HL-60/S4 (cell line): Measurements from ENCODE around the gene SDC4.
"Not testable (repeated sequence)": the region's sequence is repeated elsewhere in the genome, so short reads cannot be mapped to it uniquely, and the experiment has no call there.

ENCODE experiments used
- in situ Hi-C: fragments of 300-500 bp; cut with MboI; formaldehyde crosslinking; loops from 2 replicates; pipeline ENCODE4 v1.14.3; 2022; ENCODE audit warnings: low sequenced_read_pairs

The SDC4 gene

DNA sequence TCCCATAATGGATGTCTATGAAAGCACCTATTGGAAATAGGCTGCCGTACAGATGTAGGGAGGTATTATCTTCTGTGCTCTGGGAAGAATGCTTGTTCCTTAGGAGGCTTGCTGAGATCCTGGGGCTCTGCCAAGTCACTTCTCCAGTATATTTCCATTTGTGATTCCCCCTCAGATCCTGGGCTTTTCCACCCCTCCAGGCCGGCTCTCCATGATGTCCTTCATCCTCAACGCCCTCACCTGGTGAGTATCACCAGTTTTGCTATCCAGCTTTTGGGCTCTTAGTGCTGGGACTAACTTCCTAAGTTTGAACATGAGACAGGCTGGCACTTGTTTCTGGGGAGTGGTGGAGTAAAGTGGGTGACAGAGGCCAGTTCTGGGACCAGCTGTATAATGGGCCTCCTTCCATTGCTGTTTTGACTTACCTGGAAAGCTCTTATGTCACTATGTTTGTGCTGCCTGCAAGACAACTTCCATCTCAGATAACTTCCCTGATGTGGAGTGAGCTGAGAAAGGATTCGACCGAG lies 17.3 kb upstream of the SDC4 start:
- in situ Hi-C loops: no loop called here

DNA sequence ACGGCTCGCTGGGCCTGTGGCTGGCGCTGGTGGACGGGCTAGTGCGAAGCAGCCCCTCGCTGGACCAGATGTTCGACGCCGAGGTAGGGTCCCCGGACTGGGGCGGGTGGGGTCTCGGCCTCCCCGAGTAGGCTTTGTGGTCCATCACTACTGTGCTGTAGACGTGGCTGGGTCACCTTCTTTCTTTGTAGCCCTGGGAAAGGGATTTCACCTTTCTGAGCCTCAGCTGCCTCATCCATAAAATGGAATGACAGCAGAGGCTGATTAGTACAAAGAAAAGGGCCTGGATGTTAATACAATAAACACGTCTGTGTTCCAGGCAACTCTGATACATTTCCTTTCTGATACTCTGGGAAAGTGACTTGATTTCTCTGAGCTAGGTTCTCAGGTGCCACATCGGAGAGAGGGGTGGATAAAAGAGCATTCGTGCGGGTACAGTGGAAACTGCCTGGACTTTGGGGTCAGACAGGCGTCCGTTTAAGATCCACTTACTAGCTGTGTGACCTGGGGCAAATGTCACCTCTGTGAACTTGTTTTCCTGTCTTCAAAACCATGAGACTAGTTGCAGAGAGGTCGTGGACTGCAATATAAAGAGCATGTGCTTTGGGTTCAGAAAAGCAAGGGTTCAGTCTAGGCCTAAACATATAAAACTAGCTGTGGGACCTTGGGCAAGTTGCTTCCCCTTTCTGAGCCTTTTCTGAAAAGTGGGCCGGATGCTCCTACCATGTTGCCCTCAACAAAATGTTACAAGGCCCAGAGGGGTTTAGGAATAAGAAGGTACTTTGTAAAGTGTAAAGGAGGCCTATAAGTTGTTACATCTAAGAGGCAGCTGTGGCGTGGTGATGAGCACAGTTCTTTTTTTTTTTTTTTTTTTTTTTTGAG lies 15.6 kb upstream of the SDC4 start:
- in situ Hi-C loops: loop anchor here (5.0 kb wide), 1 partner anchor 73 kb away; no protein-coding TSS in a partner anchor

DNA sequence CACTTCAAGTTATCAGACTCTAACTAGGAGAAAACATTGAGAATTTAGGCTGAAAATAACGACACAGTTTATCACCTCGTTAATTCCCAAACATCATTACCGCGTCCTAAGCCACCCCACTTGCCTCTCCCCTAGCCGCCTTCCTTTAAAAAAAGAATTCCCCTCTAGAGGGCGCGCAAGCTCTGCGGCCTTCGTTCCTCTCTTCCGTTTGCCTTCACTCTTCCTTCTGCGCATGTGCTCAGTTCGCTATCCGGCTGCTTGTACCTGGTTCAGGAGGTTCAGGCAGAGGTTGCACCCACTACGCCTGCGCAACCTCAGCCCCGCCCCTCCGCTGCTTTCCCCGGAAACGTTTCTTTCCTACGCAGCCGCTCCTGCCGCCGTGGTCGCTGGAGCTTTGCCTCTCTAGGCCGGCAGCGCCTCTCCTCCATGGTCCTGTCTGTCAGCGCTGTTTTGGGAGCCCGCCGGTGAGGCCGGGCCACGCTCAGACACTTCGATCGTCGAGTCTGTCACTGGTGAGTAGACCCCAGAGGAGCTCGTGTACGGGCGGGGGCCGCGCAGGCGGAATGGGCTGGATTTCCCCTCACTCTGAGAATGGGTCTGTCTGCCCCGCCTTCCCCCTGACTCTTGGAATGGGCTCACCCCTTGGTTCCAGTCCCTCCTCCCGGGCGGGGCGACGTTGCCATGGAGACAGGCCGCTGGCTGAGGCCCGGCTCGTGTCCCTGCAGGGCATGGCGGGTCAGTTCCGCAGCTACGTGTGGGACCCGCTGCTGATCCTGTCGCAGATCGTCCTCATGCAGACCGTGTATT lies 14.8 kb upstream of the SDC4 start, which contains the start of gene SYS1:
TSS of gene SYS1 (plus strand) at position 353 of the 807 bp plus-strand sequence. CDS start at position 729, 376 bp downstream.
- in situ Hi-C loops: loop anchor here (5.0 kb wide), 1 partner anchor 74 kb away; no protein-coding TSS in a partner anchor

DNA sequence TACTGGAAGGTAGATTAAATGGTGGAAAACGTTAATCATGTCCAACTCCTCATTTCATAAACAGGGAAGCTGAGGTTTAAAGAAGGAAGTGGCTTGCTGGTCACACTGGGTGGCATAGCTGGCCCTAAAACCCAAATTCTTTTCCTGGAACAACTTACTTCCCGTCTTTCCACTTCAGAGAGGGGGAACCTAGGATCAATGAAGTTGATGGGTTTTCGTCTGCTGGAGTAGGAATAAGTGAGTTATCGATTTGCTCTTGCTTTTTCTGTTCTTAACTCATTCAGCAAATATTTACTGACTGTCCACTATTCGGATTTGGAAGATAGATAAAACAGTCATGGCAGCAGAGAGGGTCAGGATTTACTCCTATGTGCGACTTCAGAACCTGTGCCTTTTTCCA lies 13.6 kb upstream of the SDC4 start:
- in situ Hi-C loops: loop anchor here (5.0 kb wide), 1 partner anchor 76 kb away; no protein-coding TSS in a partner anchor

DNA sequence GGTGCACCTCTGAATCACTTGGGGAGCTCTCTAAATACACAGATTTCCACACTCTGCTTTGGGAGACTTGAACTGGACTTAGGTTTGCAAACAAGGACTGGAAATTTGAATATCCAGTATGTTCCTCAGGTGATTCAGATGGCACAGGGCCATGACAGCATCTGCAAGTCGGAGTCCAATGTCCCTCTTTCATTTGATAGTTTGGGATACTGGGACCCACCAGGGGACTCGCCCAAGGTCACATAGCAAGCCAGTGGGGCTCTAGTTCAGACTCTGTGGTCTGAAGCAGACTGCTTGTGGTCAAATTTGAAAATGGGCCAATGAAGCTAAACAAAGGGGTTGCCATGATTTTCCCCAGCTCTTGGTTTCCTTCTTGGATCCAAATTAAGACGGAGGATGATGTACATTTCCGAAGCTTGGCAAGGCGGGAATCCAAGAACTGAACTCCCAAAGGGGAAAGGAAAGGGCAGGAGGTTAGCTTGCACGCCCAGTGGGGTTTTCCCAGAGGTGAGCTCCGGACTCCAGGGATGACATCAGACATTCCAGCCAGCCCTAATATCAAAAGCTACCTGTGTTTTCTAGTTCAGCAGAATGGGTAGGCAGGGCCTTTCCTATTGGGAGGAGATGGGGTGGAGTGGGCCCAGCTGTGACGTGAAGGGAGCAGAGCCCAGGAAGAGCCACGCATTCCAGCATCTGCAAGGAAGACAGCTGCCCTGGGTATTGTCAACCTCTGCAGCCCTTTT lies 11.4 kb upstream of the SDC4 start:
- in situ Hi-C loops: loop anchor here (5.0 kb wide), 1 partner anchor 78 kb away; no protein-coding TSS in a partner anchor

DNA sequence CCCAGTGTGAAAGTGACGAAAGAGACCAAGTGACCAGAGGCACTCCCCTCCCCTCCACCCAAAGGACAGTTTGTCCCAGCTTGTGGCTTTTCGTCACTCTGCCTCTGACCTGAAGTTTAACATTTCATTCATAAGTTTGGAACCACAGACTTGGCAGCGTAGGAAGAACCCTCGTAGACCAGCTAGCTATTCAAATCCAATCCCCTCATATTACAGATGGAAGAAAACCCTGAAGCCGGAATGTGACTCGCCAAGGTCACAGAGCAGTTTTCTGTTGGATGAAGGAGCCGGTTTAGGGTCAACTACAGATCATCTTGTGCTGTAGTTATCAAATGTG lies 10.8 kb upstream of the SDC4 start:
- in situ Hi-C loops: no loop called here

- in situ Hi-C loops: no loop called here
Measured at GRCh38 chr20:45358282-45359068, 10.3 kb upstream of the SDC4 start.

DNA sequence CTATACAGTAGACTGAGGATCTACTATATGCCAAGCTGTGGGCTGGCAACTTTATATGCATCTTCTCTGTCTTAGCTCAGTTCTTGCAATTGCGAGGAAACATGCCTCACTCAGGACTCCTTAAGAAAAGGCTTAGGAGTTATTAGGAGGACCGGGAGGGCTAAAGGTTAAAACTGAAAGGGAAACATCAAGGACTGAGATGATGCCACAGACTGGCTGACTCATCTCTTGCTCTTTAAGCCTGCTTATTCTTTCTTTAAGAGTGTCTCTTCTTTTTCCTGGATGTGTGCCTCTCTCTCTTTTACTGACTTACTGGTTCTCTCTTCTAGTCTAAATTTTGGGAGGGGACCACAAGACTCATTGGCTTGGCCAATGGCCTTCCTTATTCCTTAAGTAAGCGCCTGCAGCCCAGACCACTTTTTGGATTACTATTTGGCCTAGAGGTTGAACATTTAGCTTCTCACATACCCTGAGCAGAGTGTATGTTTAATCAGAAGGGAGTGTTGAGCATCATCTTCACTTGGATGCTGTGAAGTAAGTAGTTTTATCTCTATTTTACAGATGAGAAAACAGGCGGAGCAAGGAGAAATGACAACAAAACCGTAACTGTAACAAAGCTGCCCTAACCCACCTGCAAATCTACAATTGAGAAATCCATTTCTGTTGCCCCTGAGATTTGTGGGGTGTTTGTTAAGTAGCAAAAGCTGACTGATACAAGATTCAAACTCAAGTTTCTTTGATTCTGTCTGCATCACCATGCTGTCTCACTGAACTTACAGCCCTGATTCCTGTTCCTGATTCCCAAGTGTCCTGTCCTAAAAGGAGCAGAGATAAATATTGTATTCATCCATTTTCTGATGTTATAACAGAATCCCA lies 7.2 kb upstream of the SDC4 start:
- in situ Hi-C loops: no loop called here

DNA sequence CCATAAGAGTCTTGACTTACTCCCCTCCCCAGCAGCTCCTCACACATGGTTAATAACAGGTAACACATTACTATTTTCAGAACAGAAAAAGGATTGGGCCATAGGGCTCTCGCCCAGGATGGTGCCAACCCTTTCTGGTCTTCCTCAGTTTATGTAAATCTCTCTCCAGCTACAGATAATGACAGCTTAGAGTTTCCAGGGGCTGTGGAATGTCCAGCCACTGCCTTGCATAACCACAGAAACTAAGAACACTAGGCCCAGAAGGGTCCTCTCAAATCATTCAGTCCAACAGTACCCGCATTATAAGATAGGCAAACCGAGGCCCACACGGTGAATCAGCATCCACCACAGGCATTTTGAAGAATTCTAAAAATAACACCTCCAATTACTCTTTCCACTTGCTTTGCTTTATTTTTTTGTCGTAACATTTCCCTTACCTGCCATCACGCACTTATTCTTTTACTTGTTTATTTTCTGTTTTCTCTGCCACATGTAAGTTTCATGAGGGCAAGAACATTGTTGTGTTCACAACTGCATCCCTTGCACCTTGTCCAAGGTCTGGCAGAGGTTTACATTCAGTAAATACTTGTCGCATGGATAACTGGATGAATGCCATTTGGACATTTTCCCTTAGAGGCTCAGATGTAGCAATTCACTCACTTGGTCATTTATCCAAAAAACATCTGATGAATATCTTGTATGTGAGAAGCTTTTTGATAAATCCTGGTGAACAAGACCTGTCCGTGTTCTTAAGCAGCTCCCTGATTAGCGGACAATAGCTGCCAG lies 6.4 kb upstream of the SDC4 start:
- in situ Hi-C loops: no loop called here

GRCh38 chr20:45353746-45354145 lies 5.5 kb upstream of the SDC4 start:
- in situ Hi-C loops: no loop called here

- in situ Hi-C loops: no loop called here
Measured at GRCh38 chr20:45352729-45353128, 4.5 kb upstream of the SDC4 start.

DNA sequence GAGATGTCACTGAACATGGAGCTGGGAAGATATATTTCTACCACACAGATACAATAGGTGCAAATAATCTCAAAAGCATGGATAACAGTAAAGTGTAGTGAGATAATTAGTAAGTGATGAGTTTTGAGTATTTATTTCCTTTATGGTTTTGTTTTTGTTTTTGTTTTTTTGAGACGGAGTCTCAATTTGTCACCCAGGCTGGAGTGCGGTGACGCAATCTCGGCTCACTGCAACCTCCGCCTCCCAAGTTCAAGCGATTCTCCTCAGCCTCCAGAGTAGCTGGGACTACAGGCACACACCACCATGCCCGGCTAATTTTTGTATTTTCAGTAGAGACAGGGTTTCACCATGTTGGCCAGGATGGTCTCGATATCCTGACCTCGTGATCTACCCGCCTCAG lies 2.6 kb upstream of the SDC4 start:
- in situ Hi-C loops: not testable (repeated sequence)

GRCh38 chr20:45350217-45350616 lies 2.0 kb upstream of the SDC4 start:
- in situ Hi-C loops: no loop called here

DNA sequence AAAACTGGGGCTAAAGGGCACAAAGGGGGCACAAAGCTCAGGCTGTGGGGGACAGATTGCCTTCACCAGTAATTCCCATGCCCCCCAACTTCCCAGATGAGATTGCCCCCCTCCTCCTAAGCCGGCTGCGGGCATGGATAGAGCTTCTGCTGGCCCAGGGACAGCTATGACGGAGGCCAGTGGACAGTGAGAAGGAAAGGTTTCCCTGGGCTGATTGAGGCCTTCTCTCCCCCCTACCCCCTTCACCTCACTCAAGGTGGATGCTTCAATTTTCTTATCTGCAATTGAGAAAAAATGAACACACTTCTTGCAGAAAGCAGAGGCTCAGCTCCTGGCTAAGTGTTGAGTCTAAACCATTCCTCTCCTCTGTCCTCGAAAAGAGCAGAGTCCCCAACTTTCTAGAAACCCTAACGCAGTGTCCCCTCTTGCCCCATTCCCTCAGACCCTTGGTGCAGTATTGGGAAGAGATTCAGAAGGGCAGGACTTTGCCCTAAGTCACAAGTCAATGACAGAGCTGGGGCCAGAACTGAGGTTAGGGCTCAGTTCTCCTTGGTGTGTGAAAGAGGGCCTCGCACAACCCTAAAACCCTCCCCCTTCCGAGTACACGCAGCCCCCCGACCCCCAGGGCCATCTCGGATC lies 808 bp downstream of the SDC4 start:
- in situ Hi-C loops: no loop called here

GRCh38 chr20:45346851-45347250 lies 1.4 kb downstream of the SDC4 start:
- in situ Hi-C loops: no loop called here

DNA sequence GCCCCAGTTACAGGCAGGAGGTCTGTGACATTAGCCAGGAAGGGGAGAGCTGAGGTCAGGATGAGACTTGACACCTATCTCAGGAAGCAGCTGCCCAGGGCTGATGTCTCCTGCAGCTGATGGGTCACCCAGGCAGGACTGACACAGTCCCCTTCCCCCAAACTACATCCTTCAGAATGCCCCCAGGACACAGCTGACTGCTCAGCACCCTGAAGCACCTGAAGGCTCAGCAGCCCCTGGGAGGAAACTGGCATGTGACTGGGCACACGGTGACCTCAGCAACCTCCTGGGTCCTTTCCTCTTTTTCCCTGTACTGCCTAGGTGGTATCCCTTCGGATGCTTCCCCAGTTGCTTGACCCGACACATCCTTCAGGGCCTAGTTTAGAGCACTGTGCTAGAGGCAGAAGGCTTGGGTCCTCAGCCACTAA lies 1.9 kb downstream of the SDC4 start:
- in situ Hi-C loops: no loop called here

- in situ Hi-C loops: no loop called here
Measured at GRCh38 chr20:45345104-45345936, 2.9 kb downstream of the SDC4 start.
